GF-D8 (cell line): ENCODE data around the gene HENMT1.

Experiments
- DNase-seq: peaks from one replicate; lab custom pipeline; 2025; lab: John Stamatoyannopoulos, UW

Gene HENMT1

DNA sequence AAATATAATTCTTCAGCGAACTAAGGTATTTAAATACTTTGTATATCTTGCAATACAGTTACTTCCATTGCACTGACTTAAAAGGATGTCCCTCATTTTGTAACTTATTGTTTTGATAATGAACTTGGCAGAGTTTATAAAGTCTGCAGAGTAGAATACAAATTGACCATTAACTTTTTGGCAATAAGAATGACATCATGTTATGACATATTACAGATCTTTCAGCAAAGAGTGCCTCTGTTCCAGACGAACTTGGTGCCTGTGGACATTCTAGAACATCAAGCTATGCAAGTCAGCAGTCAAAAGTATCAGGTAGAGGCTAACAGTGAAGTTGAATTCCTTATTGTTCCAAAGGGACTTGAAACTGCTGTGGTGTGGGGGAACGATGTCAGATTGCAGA is 32.9 kb downstream of the HENMT1 start:
- DNase-seq: no peak

DNA sequence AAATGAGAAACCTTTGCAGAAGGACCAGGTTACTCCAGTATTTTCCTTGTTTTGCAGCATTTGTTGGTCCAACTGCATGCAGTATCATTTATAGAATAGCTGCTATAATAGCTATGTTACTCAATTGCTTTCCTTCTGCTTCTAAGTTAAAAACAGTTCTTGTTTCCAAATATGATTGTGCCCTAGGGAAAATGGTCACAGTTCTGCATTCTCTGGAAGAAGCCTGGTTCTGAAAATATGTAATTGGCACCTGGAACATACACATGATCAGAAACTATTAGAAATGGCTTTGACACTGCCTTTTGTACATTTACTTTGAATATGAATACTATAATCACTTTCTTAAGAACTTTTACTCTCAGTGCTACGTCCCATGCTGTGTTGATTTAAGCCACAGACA is 33.6 kb downstream of the HENMT1 start:
- DNase-seq: no peak

DNA sequence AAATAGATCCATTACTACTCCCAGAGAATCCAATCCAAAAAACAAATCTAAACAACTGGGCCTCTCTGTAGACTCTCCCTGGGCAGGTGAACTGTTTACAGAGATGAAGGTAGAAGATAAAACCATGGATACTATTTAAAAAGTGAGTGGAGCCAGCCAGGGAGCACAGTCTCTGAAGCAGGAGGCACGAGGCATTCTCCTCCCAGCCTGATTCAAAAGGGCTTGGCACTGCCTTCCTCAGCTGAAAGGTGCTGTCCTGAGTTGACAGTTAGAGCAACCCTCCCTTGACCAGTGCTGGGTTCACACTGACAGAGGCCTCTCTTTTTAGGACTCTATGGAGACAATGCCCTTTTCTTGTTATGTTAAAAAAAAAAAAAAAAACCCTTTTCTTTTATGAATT is 36.8 kb downstream of the HENMT1 start:
- DNase-seq: no peak

DNA sequence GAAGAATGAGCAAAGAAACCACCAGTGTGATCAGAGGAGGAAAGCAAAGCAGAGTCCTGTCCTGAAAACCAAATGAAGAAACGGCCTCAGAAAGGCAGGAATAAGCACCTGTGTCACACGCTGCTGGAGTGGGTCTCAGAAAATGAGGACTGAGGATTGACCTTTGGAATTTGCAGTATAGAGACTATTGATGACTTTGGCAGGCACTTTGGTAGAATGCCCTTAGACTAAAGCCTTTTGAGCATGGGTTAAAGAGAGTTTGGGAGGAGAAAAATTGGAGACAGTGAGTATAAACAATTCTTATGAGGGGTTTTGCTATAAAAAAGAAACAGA is 43.2 kb downstream of the HENMT1 start:
- no peak for DNase-seq

DNA sequence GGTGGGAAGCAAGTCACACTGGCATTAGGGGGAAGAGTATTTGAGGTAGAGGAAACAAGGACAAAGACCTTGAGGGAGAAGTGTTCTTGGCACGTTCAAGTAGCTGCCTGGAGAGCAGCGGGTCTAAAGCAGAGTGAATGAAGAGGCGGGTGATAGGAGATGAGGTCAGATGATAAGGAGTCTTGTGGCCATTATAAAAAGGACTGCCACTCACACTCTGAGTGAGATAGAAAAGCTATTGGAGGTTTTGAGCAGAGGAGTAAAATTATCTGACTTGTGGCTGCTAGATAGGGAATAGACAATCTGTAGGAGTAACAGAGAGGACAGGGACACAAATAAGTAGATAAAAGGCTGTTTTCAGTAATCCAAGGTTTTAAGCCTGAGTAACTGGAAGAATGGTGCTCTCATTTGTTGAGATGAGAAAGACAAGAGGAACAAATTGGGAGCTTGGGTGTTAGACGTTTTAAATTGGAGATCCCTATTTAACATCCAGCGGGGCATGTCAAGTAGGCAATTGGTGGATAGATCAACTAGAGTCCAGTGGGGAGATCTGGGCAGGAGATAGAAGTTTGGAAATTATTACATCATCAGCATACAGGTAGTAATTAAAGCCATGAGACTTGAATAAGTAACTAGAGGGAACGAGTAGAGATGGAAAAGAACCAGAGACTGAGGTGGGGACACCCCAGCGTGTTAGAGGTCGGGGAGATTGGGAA is 43.7 kb downstream of the HENMT1 start:
- no peak for DNase-seq

DNA sequence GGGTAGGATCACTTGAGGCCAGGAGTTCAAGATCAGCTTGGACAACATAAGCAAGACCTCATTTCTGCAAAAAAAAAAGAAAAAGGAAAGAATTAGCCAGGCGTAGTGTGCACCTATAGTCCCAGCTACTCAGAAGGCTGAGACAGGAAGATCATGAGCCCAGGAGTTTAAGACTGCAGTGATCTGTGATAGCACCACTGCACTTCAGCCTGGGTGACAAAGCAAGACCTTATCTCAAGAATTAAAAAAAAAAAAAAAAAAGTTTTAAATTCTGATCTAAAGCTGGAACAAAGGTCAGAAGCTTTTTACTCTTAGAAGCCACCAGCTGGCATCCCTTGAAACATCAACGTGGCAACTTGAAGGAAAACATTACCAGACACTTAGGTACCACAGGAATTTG is 45.3 kb downstream of the HENMT1 start:
- DNase-seq: no peak

DNA sequence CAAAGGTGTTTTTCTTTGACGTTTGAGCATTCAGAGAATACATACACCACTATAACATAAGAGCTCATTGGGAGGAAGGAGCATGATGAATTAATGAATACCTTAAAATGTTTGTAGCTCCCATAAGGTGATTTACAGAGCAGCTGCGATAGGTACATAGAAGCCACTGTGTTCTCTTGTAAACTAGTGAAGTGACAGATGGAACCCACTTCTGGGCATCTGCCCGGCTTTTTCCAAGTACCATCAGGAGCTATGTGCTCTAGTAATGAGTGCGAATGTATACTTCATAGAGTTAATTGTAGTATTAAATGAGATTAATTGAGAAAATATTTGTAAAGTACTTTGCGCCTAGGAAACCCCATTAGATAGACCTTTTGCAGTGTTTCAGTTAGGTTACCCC is 48.4 kb downstream of the HENMT1 start:
- no peak for DNase-seq

DNA sequence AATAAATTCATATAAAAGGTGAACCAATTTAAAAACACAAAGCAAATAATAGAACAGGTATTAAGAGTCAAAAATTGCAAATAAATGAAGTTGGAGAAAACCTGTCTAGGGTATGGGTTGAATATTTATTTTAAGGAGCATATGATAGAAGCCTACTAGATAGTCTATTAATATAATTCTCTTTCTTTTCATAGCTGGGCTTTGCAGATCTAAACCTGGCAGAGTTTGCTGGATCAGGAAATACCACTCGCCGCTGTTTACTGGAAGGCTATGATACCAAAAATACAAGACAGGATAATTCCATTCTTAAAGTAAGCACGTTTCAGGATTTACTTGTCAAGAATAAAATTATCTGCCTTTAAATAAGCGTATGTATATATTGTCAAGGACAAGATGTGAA is 48.9 kb downstream of the HENMT1 start:
- DNase-seq: no peak

DNA sequence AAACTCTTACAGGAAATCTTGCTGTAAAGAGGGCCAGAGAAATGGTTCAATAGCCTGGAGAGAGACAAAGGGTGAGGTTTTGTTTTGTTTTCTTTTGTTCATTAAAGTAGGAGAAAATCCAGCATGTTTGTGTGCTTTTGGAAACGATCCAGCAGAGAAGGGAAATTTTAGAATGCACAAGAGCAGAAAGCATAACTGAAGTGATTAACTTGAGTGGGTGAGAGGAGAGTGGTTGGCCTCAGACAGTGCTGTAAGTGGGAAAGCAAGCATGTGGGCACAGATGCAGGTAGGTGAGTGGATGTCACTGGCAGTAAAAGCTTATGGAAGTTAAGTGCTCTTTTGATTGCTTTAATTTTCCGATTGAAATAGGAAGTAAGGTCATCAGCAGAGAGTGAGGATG is 50.8 kb downstream of the HENMT1 start:
- DNase-seq: no peak

DNA sequence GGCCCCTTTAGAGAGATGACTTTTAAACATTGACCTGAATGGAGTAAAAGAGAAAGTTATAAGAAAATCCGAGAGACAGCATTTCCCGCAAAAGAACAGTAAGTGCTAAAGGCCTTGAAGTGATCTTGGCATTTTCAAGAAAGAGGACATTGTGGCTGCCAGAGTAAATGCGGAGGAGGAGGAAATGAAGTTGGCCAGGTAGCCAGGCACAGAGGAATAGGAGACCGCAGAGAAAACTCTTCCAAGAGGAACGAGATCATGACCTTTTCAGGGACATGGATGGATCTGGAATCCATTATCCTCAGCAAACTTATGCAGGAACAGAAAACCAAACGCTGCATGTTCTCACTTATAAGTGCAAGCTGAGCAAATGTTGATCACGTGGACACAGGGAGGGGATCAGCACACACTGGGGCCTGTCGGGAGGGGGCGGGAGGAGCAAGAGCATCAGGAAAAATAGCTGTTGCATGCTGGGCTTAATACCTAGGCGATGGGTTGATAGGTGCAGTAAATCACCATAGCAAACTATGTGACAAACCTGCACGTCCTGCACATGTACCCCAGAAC is 51.3 kb downstream of the HENMT1 start:
- DNase-seq: no peak

DNA sequence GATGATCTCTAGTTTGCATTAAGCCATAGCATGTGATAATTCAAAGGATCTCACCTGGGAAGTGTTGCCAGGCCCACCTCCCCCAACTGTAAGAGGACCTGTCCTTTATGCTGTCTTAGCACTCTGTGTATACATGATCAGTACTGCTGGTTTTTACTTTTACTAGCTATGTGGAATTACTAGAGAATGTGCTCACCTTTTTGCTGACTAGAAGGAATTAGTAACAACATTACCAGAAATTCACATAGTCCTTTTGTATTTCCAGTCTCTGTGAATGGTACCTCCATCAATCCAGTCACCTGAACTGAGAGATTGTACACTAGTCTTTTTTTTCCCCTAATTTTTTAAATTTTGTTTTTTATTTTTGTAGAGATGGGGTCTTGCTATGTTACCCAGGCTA is 54.4 kb downstream of the HENMT1 start:
- DNase-seq: no peak

DNA sequence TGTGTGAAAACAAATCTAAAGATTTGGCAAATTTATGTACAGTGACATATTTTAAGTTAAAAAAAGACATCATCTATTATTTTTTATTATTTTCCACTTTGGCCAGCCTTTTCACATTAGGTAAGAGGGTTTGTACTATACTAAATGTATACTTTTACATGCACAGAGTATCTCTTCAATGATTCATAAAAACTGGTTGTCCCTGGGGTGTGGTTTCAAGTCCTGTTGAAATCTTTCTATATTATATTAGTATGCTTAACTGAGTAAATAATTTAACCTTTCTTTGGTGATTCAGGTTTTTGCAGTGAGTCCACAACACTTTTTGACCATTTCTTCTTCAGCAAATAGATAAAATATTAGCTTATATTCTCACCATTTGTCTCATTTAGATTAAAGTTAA is 55.3 kb downstream of the HENMT1 start:
- no peak for DNase-seq

DNA sequence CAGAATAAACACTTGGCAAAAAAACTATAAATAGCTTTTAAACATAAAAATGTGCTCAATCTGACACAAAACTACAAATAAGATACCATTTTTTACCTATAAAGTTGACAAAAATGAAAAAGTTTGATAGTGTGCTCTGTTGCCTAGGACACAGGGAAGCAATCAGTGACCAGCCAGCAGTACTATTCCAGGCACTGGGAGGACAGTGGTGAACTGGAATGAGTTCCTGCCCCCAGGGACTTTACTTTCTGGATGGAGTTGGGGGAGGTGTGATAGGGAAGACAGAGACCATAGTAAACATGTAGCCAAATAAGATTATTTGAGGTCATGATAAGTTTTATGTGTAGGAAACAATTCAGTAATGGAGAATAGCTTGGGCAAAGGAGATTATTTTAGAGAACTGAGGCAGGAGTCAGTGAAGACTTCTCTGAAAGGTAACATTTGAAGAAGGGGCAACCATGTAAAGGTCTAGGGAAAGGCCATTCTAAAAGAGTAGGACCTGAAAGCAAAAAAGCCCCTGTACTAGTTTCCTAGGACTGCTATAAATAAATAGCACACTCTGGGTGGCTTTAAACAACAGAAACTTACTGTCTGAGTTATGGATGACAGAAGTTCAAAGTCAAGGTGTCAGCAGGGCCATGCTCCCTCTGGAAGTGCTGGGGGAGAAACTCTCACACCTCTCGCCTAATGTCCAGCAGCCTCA is 59.0 kb downstream of the HENMT1 start:
- no peak for DNase-seq

DNA sequence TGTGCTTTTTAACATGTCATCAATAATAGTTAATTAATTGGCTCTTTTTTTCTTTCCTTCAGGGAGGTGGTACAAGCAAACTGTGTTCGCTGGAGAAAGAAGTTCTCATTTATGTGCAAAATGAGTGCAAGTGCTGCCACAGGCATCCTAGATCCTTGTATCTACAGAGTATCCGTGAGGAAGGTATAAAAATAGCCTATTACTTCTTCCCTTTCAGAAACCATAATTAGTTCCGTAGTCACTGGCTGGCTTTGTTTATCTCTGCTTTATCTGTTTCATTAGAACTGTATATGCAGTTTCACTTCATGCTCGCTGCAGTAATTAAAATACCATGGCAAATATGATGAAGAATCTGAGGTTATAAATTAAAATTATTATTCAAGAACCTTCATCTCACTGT is 60.4 kb downstream of the HENMT1 start:
- DNase-seq: no peak

DNA sequence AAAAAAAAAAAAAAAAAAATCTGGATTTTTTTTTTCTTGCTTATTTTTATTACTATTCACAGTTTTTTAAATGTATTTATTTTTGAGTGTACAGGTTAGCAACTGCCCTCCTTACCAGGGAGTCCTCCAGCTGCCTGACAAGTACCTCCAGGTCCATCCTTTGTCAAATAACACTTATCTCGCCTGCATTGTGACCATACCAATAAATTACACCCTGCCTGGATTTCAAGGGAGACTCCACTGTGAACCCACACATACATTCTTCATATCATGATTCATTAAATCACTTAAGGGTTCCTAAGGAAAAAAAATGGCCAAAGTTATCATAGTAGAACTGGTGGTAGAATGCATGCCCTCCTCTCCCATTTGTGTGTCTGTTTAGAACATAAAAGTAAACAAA is 62.6 kb downstream of the HENMT1 start:
- no peak for DNase-seq
